MCF 10A (cell line): ENCODE results near the gene BRAF. TPM values are rescaled to one million over a fixed set of nuclear protein-coding genes. Genes with fewer than 3 reads are reported as not detected.

Source experiments
- BruUV-seq: library from RNA; stranded (reverse); fragments of 400-500 nt; replicated peaks from 2 replicates; lab custom pipeline; 2021; lab: Mats Ljungman, UMichigan
- CTCF ChIA-PET: fragments of 300-600 bp; sonication (Branson Sonifier 250); formaldehyde crosslinking; extraction: SDS; loops from one replicate; lab custom pipeline; 2021; ENCODE audit warnings: antibody characterized with exemption, inconsistent platforms; lab: Yijun Ruan, JAX
- POLR2A ChIA-PET: fragments of 300-600, 350-650 bp; sonication (Branson Sonifier 250); formaldehyde crosslinking; extraction: SDS; loops from one replicate; lab custom pipeline; 2020; ENCODE audit warnings: antibody characterized with exemption, inconsistent platforms; lab: Yijun Ruan, JAX
- DNase-seq: peaks from one replicate; pipeline ENCODE4 v3.0.0-alpha.2; 2018; ENCODE audit not compliant: unreplicated experiment
- H3K27ac Mint-ChIP-seq: one replicate; pipeline ENCODE4 v1.8.0; 2022; ENCODE audit warnings: mild to moderate bottlenecking, low read depth, mixed read lengths; ENCODE audit not compliant: unreplicated experiment
- H3K27me3 Mint-ChIP-seq: one replicate; pipeline ENCODE4 v1.8.0; 2022; ENCODE audit warnings: mixed read lengths; ENCODE audit not compliant: insufficient read depth, unreplicated experiment
- H3K36me3 Mint-ChIP-seq: one replicate; pipeline ENCODE4 v1.8.0; 2022; ENCODE audit warnings: mild to moderate bottlenecking, moderate library complexity, mixed read lengths; ENCODE audit not compliant: insufficient read depth, unreplicated experiment
- H3K4me1 Mint-ChIP-seq: one replicate; pipeline ENCODE4 v1.8.0; 2022; ENCODE audit warnings: mixed read lengths; ENCODE audit not compliant: insufficient read depth, unreplicated experiment
- H3K4me3 Mint-ChIP-seq: one replicate; pipeline ENCODE4 v1.8.0; 2022; ENCODE audit warnings: mild to moderate bottlenecking, moderate library complexity, mixed read lengths; ENCODE audit not compliant: unreplicated experiment
- H3K9me3 Mint-ChIP-seq: one replicate; pipeline ENCODE4 v1.8.0; 2022; ENCODE audit warnings: mixed read lengths; ENCODE audit not compliant: unreplicated experiment
- CTCF ChIP-seq: fragments of 200-600 bp; IDR thresholded peaks from one replicate; pipeline ENCODE4 v1.8.0; 2022; ENCODE audit warnings: antibody characterized with exemption, mild to moderate bottlenecking; ENCODE audit not compliant: unreplicated experiment
- intact Hi-C: fragments of 100-400 bp; cut with micrococcal nuclease; formaldehyde crosslinking; loops from 2 replicates; pipeline ENCODE4 v1.14.1; 2022
- total RNA-seq: library from RNA; stranded (reverse); gene quantifications from 2 replicates; pipeline ENCODE4 v1.2.3, GENCODE V29; 2022

The BRAF gene
- total RNA-seq, 1 experiment from 2014 or later: 33.7 TPM

- CTCF ChIA-PET: no interaction called here
These were observed 150.4 kb downstream of the BRAF start for GRCh38 chr7:140774371-140774770.

GRCh38 chr7:140773104-140773503 lies 151.6 kb downstream of the BRAF start:
- no peaks in the 10 kb centered on the region for H3K9me3 Mint-ChIP-seq
- no peak overlapping the region for H3K4me3 Mint-ChIP-seq
- intact Hi-C loops: no loop called here
- BruUV-seq: no TSS peak
- H3K36me3 Mint-ChIP-seq: peaks cover 35% of the 10 kb centered on the region
- no peak overlapping the region for H3K27ac Mint-ChIP-seq
- no peaks in the 10 kb centered on the region for H3K27me3 Mint-ChIP-seq
- CTCF ChIA-PET: no interaction called here
- no peak for TF ChIP-seq CTCF
- POLR2A ChIA-PET: no interaction called here
- no peak for DNase-seq
- no peaks in the 10 kb centered on the region for H3K4me1 Mint-ChIP-seq

More at GRCh38 chr7:140774371-140774770, 150.4 kb downstream of the BRAF start:
- Mint-ChIP-seq H3K27me3 (no peaks in the 10 kb centered on the region), H3K4me3 (no peak overlapping the region), H3K4me1 (no peaks in the 10 kb centered on the region), H3K9me3 (no peaks in the 10 kb centered on the region), H3K36me3 (peaks cover 29% of the 10 kb centered on the region), H3K27ac (no peak overlapping the region)
- TF ChIP-seq CTCF: no peak
- no peak for DNase-seq
- intact Hi-C loops: no loop called here
- no TSS peak for BruUV-seq
- POLR2A ChIA-PET: no interaction called here

GRCh38 chr7:140771826-140772225 lies 152.9 kb downstream of the BRAF start:
- no peak overlapping the region for H3K27ac Mint-ChIP-seq
- intact Hi-C loops: no loop called here

GRCh38 chr7:140769852-140770251 lies 154.9 kb downstream of the BRAF start:
- peaks cover 20% of the 10 kb centered on the region for H3K36me3 Mint-ChIP-seq
- no peaks in the 10 kb centered on the region for H3K9me3 Mint-ChIP-seq
- no peaks in the 10 kb centered on the region for H3K27me3 Mint-ChIP-seq
- no peak overlapping the region for H3K4me3 Mint-ChIP-seq
- CTCF ChIA-PET: no interaction called here
- no peaks in the 10 kb centered on the region for H3K4me1 Mint-ChIP-seq
- intact Hi-C loops: no loop called here
- TF ChIP-seq CTCF: no peak
- BruUV-seq: no TSS peak
- no peak overlapping the region for H3K27ac Mint-ChIP-seq
- POLR2A ChIA-PET: no interaction called here
- no peak for DNase-seq

More at GRCh38 chr7:140771826-140772225, 152.9 kb downstream of the BRAF start:
- no peak for TF ChIP-seq CTCF
- Mint-ChIP-seq H3K4me1 (no peaks in the 10 kb centered on the region), H3K36me3 (peaks cover 25% of the 10 kb centered on the region), H3K4me3 (no peak overlapping the region), H3K27me3 (no peaks in the 10 kb centered on the region), H3K9me3 (no peaks in the 10 kb centered on the region)
- POLR2A ChIA-PET: no interaction called here
- no TSS peak for BruUV-seq
- DNase-seq: no peak
- CTCF ChIA-PET: interaction anchor here (0.6 kb wide), 2 partner anchors 155 to 855 kb away, joined by 3 read pairs; no protein-coding TSS in a partner anchor
